ENCODE measurements around the gene ASF1B.

Gene ASF1B

GRCh38 chr19:14106840-14107239, 29.5 kb downstream of the ASF1B start:
- no peak for DNase-seq

- no peak for DNase-seq
Measured at GRCh38 chr19:14105680-14106079, 30.7 kb downstream of the ASF1B start.

- no peak for DNase-seq
Measured at GRCh38 chr19:14103310-14103709, 33.1 kb downstream of the ASF1B start.

- DNase-seq = no peak
Measured at GRCh38 chr19:14102756-14103155, 33.6 kb downstream of the ASF1B start.

GRCh38 chr19:14102102-14102696, 34.2 kb downstream of the ASF1B start:
- DNase-seq = no peak

- DNase-seq = no peak
Measured at GRCh38 chr19:14101003-14101545, 35.3 kb downstream of the ASF1B start.

GRCh38 chr19:14097532-14098151, 38.7 kb downstream of the ASF1B start:
- DNase-seq = no peak

- DNase-seq = no peak
Measured at GRCh38 chr19:14096272-14096992, 40.0 kb downstream of the ASF1B start.

GRCh38 chr19:14094854-14095253, 41.5 kb downstream of the ASF1B start:
- no peak for DNase-seq

- DNase-seq = no peak
Measured at GRCh38 chr19:14093117-14093823, 43.1 kb downstream of the ASF1B start.

GRCh38 chr19:14091813-14092462, 44.5 kb downstream of the ASF1B start:
- DNase-seq = no peak

GRCh38 chr19:14091081-14091812, 45.1 kb downstream of the ASF1B start:
- peak; percentile 67 for DNase-seq

GRCh38 chr19:14090509-14091080, 45.8 kb downstream of the ASF1B start, which contains the start of gene SAMD1:
TSS of gene SAMD1 (minus strand) at chr19:14090751.
- DNase-seq = peak; percentile 68

- DNase-seq = no peak
Measured at GRCh38 chr19:14089662-14090508, 46.5 kb downstream of the ASF1B start.

GRCh38 chr19:14089412-14089661, 47.1 kb downstream of the ASF1B start:
- DNase-seq = no peak

- no peak for DNase-seq
Measured at GRCh38 chr19:14088634-14089411, 47.6 kb downstream of the ASF1B start.

GRCh38 chr19:14086098-14086497, 50.3 kb downstream of the ASF1B start:
- DNase-seq = no peak

GRCh38 chr19:14085309-14085995, 50.9 kb downstream of the ASF1B start, which contains the start of gene C19orf67:
TSS of gene C19orf67 (minus strand) at chr19:14085783. CDS start at chr19:14085627, 156 bp downstream.
- DNase-seq = no peak

GRCh38 chr19:14082675-14082960, 53.8 kb downstream of the ASF1B start:
- DNase-seq = no peak

Data from NK-92 treated with Interleukin-12 subunit alpha and Interleukin-12 subunit beta, amount 100 ng/mL, for 24 hours (cell line).